HG02852 (cell line): ENCODE data around the gene ADAMTSL1.

Experiments used
- ATAC-seq: cut with Tn5 transposase; IDR thresholded peaks from one replicate; pipeline ENCODE4 v1.9.1; 2021; ENCODE audit warnings: mild to moderate bottlenecking, moderate library complexity; ENCODE audit not compliant: unreplicated experiment

ADAMTSL1 gene

GRCh38 chr9:18723366-18723765 lies 249.4 kb downstream of the ADAMTSL1 start:
- no peak for ATAC-seq

DNA sequence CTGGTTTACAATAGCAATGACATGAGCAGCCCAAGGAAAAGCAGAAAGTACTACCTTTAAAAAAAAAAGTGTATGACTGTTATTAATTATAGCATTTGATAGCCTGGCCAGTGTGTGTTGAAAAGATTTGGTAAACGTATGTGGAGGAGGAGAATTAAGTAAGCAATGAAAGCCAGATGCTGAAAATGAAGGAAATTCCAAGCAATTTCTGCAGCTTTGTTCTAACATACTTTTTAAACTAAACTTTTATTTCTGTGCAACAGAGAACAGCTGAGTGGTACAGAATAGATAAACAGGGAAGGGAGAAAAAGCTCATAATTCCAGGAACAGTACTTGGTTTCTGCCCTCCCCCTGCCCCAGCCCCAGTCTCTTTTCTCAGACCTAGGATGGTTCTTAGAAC lies 252.6 kb downstream of the ADAMTSL1 start:
- no peak for ATAC-seq

DNA sequence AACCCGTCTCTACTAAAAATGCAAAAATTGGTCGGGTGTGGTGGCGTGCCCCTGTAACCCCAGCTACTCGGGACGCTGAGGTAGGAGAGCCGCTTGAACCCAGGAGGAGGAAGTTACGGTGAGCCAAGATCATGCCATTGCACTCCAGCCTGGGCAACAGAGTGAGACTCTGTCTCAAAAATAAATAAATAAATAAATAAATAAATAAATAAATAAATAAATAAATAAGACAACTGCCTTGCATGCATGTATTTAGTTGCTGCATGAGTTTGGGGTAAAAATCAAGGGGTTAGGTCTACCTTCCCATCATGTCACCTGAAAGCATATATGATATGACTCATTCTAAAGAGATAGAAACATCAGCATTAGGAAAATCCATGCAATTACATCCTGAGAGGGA lies 254.0 kb downstream of the ADAMTSL1 start:
- ATAC-seq: no peak

DNA sequence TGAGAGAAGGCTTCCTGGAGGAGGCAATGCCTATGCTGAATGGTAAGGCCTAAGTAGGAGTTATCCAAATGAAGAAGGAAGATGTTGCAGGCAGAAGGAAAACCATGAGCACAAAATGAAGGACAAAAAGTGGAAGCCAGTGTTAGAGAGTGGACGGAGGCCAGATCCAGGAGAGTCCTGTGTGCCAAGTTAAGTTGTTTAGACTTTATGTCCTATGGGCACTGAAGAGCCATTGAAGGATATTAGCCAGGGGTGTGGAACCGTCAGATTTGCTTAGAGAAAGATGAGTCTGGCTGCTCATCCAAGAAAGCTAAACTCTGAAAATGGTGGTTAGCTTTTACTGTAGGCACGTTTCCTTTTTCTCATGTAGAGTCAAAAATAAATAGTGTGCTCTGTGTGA lies 254.7 kb downstream of the ADAMTSL1 start:
- no peak for ATAC-seq

DNA sequence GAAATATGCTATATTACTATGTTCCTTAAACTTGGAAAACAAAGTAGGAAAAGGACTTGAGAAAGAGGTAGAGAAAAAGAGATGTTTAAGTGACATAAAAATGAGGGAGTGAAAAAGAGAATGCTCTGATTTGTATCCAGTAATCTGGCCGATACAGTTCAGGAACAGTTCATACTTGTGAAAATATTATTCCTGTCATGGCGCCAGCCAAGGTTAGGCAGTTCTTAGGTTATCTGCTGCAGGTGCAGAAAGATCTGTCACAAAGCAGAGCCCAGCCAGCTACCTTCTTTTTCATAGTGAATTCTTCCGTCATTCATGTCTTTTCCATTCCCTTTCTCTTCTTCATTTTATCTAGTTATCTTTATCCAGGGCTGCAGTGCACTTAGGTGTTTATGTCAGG lies 256.3 kb downstream of the ADAMTSL1 start:
- ATAC-seq: no peak

DNA sequence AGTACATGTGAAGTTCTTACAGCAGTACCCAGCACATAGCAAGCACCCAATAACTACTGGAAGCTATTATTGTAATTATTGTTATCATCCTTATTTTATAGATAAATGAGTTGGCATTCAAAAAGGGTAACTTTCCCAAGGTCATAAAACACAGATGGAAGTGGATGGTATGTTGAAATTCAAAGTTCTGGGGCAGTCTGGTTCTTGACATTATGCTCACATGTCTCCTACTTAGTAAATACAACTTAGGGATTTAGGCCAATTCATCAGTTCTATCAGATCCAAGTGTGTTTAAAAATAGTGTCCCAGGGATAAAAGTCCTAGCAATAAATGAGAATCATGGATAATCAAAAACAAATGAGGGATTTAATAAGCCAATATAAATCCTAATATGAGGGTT lies 265.2 kb downstream of the ADAMTSL1 start:
- no peak for ATAC-seq

DNA sequence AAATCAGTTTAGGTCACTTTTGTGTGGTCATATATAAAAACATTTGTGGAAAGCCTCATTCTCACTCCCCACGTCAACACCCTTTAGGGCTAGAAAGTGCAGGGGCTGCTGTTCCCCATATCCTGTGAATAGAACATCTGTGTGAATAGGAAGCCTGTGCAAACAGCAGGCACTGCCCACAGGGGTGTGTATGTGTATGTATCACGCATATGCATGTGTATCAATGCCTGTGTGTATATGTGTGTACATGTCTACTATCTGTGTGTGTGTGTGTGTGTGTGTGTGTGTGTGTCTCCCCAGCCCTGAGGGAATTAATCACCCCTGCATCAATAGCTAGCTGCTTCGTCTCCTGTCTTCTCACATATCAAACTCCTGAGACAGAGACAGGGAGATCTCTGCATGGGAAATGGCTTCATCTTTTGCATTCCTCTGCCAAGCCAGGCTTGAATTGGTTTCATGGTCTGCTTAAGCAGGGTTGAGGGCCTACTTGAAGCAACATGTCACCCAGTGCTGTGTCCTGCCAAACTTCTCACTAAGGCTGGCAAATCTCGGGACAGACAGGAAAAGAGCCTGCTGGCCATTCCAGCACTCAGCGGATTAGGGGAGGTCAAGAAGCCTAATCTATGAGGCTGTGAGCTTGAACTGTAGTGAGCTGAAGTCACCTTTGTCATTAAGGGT lies 265.8 kb downstream of the ADAMTSL1 start:
- ATAC-seq: no peak

DNA sequence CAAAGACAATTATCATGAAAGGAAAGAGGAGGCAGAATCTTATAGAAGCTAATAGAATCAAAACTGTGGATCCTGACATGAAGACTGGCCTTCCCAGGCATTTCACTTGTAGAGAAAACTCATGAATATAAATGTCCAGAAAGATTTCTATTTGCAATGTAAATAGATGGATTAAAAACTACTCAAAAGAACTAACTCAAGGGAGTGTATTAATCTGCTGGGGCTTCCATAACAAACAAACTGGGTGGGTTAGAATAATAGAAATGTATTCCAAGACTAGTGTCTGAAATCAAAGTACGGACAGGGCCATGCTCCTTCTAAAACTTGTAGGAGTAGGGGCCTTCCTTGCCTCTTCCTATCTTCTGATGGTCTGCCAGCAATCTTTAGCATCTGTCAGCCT lies 267.4 kb downstream of the ADAMTSL1 start:
- no peak for ATAC-seq

DNA sequence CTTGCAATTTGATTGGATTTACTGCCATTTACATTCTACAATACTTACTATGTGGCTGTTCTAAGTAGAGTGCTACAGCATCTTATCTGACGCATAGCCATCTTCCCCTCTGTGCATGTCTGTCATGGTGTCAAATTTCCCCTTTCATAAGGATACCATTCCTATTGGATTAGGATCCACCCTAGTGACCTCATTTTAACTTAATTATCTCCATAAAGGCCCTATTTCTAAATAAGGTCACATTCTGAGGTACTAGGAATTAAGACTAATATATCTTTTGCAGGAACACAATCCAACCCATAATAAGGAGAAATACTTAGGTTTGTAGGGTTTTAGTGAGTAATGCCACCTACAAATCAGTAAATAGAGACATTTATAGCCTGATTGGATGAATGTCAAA lies 268.0 kb downstream of the ADAMTSL1 start:
- ATAC-seq: no peak

GRCh38 chr9:18743421-18743820 lies 269.5 kb downstream of the ADAMTSL1 start:
- ATAC-seq: no peak

DNA sequence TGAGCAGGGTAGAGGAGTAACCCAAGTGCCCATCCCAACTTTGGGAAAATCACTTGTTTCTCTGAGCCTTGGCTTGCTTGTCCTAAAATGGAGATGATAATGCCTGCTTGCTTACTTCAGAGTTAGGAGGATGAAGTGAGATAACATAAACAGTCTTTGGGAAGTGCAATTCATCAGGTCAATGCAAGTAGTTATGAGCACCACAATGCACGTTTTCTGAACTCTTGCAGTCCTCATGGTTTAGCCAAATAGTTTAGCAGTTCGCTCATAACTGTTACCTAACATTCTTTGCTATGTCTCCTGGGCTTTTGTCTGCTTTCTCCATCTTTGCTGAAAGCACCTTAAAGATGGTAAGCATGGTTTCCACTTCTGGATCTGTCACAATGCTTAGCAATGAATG lies 270.0 kb downstream of the ADAMTSL1 start:
- ATAC-seq: no peak

DNA sequence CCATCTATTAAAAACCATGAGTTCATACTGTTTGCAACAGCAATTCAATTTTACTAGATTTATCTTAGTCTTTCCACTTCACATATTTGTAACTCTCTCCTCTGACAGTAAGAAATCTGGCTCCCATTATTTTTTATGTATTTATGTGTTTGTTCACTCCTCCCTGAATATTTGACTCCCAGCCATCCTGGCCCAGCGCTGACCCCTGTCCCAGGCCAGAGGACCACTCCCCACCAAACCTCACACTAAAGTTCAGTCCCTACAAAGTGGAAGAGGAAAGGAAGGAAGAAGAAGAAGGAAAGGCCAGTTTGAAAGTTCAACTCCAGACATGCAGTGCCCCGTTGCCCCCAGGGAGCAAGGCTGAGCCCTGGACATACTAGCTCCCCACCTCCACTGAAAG lies 271.8 kb downstream of the ADAMTSL1 start:
- no peak for ATAC-seq

- ATAC-seq: no peak
Observed at GRCh38 chr9:18746631-18747030, 272.7 kb downstream of the ADAMTSL1 start.

DNA sequence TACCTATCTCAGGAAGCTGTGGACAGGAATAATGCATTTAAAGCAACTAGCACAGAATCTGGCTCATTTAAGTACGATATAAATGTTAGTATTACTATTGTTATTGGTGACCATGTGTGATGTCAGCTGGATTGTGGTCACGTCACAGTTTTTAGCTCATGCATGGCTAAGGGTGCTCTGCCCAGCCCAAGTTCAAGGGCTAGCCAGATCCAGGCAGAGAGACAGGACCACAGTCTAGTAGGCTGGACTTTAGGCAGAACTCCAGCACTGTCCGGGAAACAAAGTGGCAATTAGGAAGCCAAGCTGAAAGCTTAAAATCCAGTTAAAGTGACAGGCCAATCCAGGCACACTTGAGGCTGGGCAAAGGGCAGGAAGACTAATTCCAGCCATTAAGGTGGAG lies 273.6 kb downstream of the ADAMTSL1 start:
- ATAC-seq: no peak

DNA sequence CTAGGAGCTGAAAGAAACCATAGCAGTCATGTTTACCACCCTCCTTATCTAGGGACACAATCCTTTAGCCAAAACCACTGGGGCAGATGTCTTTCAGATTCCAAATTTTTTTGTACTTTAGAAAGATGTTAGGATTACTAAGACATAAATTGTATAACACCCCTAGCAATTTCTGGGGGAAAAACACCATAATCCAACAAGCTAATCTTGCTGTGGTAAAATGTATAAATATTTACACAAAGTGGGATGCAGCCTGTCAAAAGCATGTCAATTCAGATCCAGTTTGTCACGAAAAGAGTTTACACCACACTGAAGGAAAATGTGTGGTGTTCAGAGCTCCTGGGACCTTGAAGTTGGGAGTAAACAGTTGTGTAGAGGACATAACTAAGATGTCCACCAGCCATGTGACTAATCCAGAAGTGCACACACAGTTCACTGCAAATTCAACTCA lies 274.3 kb downstream of the ADAMTSL1 start:
- ATAC-seq: no peak

DNA sequence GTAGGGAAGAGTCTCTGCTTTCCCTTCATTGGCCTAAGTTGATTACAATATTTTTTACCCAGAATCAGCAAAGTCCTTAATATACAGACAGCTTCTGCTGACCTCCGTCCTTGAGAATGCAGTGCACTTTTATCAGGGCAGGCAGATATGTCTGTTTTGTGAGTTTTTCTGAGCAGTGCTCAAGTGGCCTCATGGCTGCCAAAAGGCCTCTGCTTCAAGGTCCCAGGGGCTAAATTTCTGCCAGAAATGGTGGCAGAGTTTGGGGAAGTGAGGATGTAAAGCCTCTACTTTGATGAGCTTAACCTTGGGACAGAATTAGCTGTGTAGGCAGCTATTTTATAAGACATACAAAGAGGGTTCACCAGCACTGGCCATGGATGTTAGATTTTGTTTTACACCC lies 275.8 kb downstream of the ADAMTSL1 start:
- no peak for ATAC-seq

- no peak for ATAC-seq
Observed at GRCh38 chr9:18753904-18754303, 280.0 kb downstream of the ADAMTSL1 start.

DNA sequence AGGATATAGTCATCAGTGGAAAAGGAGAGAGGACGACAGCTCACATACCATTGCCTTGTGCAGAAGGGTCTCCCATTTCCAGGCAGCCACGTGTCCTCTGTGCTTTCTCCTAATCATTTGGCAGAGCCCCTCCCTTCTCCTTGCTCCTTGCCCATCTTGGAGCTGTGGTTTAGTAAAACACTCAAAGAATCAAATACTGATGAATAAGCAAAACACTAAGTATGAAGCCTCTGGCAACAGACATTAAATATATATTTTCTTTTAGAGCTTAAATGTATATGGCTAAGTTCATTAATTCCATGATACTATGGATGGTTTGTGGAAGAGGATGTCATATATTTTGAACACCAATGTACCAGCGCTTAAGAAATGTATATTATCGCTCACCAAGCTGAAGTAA lies 280.6 kb downstream of the ADAMTSL1 start:
- no peak for ATAC-seq

GRCh38 chr9:18755263-18755662 lies 281.3 kb downstream of the ADAMTSL1 start:
- ATAC-seq: no peak

DNA sequence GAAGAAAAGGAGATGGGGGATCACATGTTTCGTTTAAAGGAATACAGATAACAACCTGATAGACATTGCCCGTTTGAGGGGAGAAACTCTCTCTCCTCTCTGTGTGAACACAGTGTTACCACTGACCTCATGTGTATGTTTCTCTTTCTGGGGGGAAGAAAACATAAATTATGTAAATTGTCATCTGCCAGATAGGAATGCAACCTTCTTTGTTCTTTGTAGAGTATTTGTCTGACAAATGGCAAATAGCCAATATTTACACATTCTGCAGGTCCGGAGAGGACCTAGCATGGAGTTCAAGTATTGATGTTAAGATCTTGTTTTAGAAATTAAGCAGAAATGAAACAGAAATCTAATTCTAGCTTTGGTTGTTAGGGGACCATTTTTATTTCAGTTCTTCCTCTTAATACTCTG lies 282.8 kb downstream of the ADAMTSL1 start:
- peak; percentile 67 for ATAC-seq

- no peak for ATAC-seq
Observed at GRCh38 chr9:18759827-18760226, 285.9 kb downstream of the ADAMTSL1 start.

DNA sequence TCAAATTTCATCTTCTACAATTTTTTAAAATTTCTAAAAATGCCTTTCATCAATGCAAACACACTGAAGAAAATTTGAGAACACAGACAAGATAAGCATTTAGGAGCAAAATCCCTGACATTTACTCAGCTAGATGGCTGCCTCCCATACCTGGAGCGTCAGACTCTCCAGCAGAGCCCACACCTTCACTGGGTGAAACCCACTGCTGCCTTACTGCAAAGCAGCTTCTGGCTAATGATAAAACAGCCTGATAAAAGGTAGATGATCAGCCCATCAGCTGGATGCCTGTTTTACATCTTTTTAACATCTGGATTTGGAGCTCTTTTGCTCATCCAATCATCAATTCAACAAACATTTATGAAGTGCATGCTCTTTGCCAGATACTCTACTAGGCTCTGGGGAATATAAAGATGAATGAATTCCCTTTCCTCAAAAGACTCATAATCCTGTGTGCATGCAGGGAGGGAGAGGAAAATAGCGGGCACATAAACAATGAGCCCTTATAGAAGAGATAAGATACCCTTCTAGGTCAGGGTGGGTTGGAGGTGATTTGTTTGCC lies 287.9 kb downstream of the ADAMTSL1 start:
- no peak for ATAC-seq

DNA sequence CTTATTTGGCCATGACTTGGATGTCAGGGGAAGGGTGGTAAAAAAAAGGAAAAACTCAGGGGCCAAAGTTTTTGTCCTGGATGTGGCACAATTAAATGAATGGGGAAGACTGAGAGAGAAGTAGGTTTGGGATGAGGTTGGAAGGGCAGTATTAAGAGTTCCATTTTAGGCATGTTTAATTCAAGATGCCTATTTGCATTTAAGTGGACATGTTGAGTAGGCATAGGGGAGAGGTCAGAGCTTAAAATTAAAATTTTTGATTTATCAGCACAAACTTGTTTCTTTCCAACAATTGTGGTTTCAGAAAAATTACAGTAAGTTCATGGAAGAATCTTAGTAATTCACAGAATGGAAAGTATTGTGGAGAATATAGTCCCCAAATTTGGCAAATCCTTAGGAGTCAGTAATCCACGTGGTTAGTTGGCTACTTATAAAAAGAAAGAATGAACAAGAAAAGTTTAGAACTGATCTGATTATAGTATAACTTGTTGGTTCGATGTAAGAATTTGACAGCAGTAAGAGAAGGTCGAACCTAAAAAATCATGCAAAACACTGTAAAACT lies 293.1 kb downstream of the ADAMTSL1 start:
- no peak for ATAC-seq
